HS-5 (cell line): Measurements from ENCODE around the gene GMDS.

Experiments
- DNase-seq: peaks from one replicate; pipeline ENCODE4 v3.0.0-alpha.2; 2012; ENCODE audit warnings: low read depth

GMDS gene

GRCh38 chr6:1612974-1613306, 632.5 kb downstream of the GMDS start:
- peak; percentile 63 for DNase-seq

GRCh38 chr6:1612299-1612973, 633.0 kb downstream of the GMDS start:
- DNase-seq = no peak

GRCh38 chr6:1611572-1612298, 633.7 kb downstream of the GMDS start:
- no peak for DNase-seq

- no peak for DNase-seq
These were observed 634.2 kb downstream of the GMDS start for GRCh38 chr6:1611322-1611571.

- no peak for DNase-seq
These were observed 634.7 kb downstream of the GMDS start for GRCh38 chr6:1610497-1611321.

- peak; percentile 87 for DNase-seq
These were observed 635.5 kb downstream of the GMDS start, which contains the start of gene FOXC1 for GRCh38 chr6:1609648-1610496. TSS of gene FOXC1 (plus strand) at chr6:1609915. CDS start at chr6:1610446, 531 bp downstream.

- DNase-seq = no peak
These were observed 636.3 kb downstream of the GMDS start for GRCh38 chr6:1609041-1609647.

- DNase-seq = no peak
These were observed 637.0 kb downstream of the GMDS start for GRCh38 chr6:1608222-1609040.

- DNase-seq = no peak
These were observed 637.7 kb downstream of the GMDS start for GRCh38 chr6:1607516-1608221.

- DNase-seq = no peak
These were observed 638.5 kb downstream of the GMDS start for GRCh38 chr6:1606780-1607515.

GRCh38 chr6:1605893-1606779, 639.3 kb downstream of the GMDS start:
- DNase-seq = no peak

- no peak for DNase-seq
These were observed 640.2 kb downstream of the GMDS start for GRCh38 chr6:1605004-1605892.

GRCh38 chr6:1604158-1605003, 641.0 kb downstream of the GMDS start:
- no peak for DNase-seq

GRCh38 chr6:1603708-1604107, 641.7 kb downstream of the GMDS start:
- no peak for DNase-seq

GRCh38 chr6:1602049-1602713, 643.2 kb downstream of the GMDS start:
- no peak for DNase-seq
